Measurements from ENCODE around the gene MKLN1. TPM values are rescaled to one million over a fixed set of nuclear protein-coding genes. Genes with fewer than 3 reads are reported as not detected.
A peak's percentile ranks its signal among the peaks of the same experiment; 100 is the strongest.
"Not testable (repeated sequence)": the region's sequence is repeated elsewhere in the genome, so short reads cannot be mapped to it uniquely, and the experiment has no call there.

Gene MKLN1
- polyA plus RNA-seq, 2 of the 4 experiments (the other 2 are of a cell fraction) = 39.6 to 84.5 TPM

DNA sequence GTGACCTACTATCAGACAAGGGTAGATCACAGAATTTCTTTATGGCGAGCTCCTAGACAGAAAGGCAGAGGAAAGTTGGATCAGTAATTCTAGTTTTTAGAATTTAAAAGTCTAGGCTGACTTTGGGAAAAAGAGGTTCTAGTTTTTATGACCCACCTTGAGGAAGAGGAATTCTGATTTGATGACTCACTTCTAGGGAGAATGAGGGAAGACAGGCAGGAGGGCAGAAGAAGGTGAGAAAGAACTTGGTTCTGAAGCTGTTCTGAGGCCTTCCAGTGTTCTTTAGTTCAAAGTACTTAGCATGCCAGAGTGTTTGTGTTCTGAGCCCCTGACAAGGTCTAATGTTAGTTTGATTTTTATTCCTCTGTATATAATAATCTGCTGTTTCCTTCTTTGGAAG lies 131.6 kb downstream of the MKLN1 start:
- POLR2A ChIA-PET = no interaction called here
- 0 out of 3 replicates have a peak overlapping the region, but pooled peaks have one; percentile 17 for H3K4me2 ChIP-seq
- FAIRE-seq = no peak
- H3K27ac ChIP-seq = no peak overlapping the region
- peaks cover 23% of the 10 kb centered on the region for H3K4me1 ChIP-seq
- no peaks in the 10 kb centered on the region for H3K9me3 ChIP-seq
- ATAC-seq = peak; percentile 47 to 51; a peak in 3 of 6 replicates
- TF ChIP-seq RCOR1 (IDR thresholded peaks at IDR 0.05; ENCODE audit: low read depth, low read length) = no peak
- no peak for TF ChIP-seq FOSL2 (IDR thresholded peaks at IDR 0.05)
- peak; percentile 66 for TF ChIP-seq FOSL2 (CRISPR knock-in tag; IDR thresholded peaks at IDR 0.05)
- DNase-seq (ENCODE audit: low read depth in 1 of 2, low spot score in 1 of 2) = peak in 1 of 2 experiments; percentile 12
- H3K4me3 ChIP-seq = no peak overlapping the region
- CTCF ChIA-PET = interaction anchor here (0.5 to 0.9 kb wide), 2 partner anchors 83 to 493 kb away, joined by 3 to 4 read pairs; no protein-coding TSS in a partner anchor
- 100% methylated on average over 1 of the region's 1 CpG for WGBS (ENCODE audit: missing lambda C conversion rate)

DNA sequence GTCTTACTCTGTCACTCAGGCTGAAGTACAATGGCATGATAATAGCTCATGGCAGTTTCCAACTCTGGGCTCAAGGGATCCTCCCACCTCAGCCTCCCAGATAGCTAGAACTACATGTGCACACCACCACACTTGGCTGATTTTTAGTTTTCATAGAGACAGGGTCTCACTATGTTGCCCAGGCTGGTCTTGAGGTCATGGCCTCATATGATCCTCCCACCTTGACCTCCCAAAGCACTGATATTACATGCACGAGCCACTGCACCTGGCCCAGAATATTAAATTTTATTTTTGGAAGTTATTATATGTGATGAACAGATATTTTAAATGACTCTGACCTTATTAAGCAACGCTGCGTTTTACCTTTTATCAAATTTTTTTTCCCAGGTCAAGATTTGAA lies 134.4 kb downstream of the MKLN1 start:
- CTCF ChIA-PET = no interaction called here
- FAIRE-seq (no peak), DNase-seq (ENCODE audit: low read depth in 1 of 2, low spot score in 1 of 2) (no peak), ATAC-seq (no peak)
- Histone ChIP-seq H3K27ac (no peak overlapping the region), H3K4me3 (no peak overlapping the region), H3K9me3 (no peaks in the 10 kb centered on the region), H3K4me2 (no peak overlapping the region), H3K4me1 (peaks cover 8% of the 10 kb centered on the region)
- POLR2A ChIA-PET = no interaction called here
- 97% methylated on average over 3 of the region's 3 CpGs for WGBS (ENCODE audit: missing lambda C conversion rate)
- no peak for TF ChIP-seq FOXS1 (CRISPR knock-in tag; IDR thresholded peaks at IDR 0.05)
- no peak for TF ChIP-seq CHD4 (IDR thresholded peaks at IDR 0.05; ENCODE audit: borderline replicate concordance)
- TF ChIP-seq, protein P1, sequence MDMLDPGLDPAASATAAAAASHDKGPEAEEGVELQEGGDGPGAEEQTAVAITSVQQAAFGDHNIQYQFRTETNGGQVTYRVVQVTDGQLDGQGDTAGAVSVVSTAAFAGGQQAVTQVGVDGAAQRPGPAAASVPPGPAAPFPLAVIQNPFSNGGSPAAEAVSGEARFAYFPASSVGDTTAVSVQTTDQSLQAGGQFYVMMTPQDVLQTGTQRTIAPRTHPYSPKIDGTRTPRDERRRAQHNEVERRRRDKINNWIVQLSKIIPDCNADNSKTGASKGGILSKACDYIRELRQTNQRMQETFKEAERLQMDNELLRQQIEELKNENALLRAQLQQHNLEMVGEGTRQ (IDR thresholded peaks at IDR 0.05) = no peak
- TF ChIP-seq EHF (CRISPR knock-in tag; IDR thresholded peaks at IDR 0.05) = no peak
- TF ChIP-seq, protein P2, sequence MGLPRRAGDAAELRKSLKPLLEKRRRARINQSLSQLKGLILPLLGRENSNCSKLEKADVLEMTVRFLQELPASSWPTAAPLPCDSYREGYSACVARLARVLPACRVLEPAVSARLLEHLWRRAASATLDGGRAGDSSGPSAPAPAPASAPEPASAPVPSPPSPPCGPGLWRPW (IDR thresholded peaks at IDR 0.05) = no peak
- no peak for TF ChIP-seq RAD21 (conservative IDR thresholded peaks at IDR 0.05 in 1 of 2, IDR thresholded peaks at IDR 0.05 in 1 of 2)
- TF ChIP-seq ZFP36 (IDR thresholded peaks at IDR 0.05; ENCODE audit: borderline replicate concordance, partially characterized antibody) = no peak
- no peak for TF ChIP-seq POLR2AphosphoS2 (conservative IDR thresholded peaks at IDR 0.05; ENCODE audit: low read length)
- no peak for TF ChIP-seq MYC (IDR thresholded peaks at IDR 0.05; ENCODE audit: borderline replicate concordance, low read length)
- no peak for TF ChIP-seq NFE2L2 (conservative IDR thresholded peaks at IDR 0.05; ENCODE audit: low read length)
- TF ChIP-seq EHMT2 (IDR thresholded peaks at IDR 0.05; ENCODE audit: low read depth) = no peak
- no peak for TF ChIP-seq ZC3H11A (IDR thresholded peaks at IDR 0.05)
- TF ChIP-seq PHF8 (IDR thresholded peaks at IDR 0.05; ENCODE audit: borderline replicate concordance, low read depth) = no peak
- no peak for TF ChIP-seq NPAS2 (CRISPR knock-in tag; IDR thresholded peaks at IDR 0.05; ENCODE audit: borderline replicate concordance)
- TF ChIP-seq, protein P3, sequence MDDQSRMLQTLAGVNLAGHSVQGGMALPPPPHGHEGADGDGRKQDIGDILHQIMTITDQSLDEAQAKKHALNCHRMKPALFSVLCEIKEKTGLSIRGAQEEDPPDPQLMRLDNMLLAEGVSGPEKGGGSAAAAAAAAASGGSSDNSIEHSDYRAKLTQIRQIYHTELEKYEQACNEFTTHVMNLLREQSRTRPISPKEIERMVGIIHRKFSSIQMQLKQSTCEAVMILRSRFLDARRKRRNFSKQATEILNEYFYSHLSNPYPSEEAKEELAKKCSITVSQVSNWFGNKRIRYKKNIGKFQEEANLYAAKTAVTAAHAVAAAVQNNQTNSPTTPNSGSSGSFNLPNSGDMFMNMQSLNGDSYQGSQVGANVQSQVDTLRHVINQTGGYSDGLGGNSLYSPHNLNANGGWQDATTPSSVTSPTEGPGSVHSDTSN (IDR thresholded peaks at IDR 0.05) = no peak
- no peak for TF ChIP-seq HDAC2 (IDR thresholded peaks at IDR 0.05)
- TF ChIP-seq, protein P4, sequence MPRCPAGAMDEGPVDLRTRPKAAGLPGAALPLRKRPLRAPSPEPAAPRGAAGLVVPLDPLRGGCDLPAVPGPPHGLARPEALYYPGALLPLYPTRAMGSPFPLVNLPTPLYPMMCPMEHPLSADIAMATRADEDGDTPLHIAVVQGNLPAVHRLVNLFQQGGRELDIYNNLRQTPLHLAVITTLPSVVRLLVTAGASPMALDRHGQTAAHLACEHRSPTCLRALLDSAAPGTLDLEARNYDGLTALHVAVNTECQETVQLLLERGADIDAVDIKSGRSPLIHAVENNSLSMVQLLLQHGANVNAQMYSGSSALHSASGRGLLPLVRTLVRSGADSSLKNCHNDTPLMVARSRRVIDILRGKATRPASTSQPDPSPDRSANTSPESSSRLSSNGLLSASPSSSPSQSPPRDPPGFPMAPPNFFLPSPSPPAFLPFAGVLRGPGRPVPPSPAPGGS (IDR thresholded peaks at IDR 0.05) = no peak
- no peak for TF ChIP-seq POLR2A (IDR thresholded peaks at IDR 0.05; ENCODE audit: low read length)
- TF ChIP-seq FOSB (CRISPR knock-in tag; IDR thresholded peaks at IDR 0.05) = no peak
- TF ChIP-seq JUN (IDR thresholded peaks at IDR 0.05) = no peak

DNA sequence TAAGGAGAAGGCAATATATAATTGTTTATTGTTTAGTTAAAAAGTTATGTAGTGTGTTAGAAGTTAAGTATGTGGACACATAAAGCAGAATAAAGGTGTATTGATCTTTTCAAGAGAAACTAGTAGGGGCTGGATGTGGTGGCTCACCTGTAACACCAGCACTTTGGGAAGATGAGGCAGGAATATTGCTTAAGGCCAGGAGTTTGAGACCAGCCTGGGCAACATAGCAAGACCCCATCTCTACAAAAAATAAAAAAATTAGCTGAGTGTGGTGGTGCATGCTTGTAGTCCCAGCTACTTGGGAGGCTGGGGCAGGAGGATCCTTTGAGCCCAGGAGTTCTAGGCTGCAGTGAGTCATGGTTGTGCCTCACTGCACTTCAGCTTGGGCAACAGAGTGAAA lies 135.0 kb downstream of the MKLN1 start:
- CTCF ChIA-PET; H3K9me3 ChIP-seq; H3K27ac ChIP-seq; ATAC-seq; H3K4me1 ChIP-seq; DNase-seq (ENCODE audit: low read depth in 1 of 2, low spot score in 1 of 2); POLR2A ChIA-PET; H3K4me3 ChIP-seq; H3K4me2 ChIP-seq; FAIRE-seq: not testable (repeated sequence)
